Measurements from ENCODE around the gene FGR.

FGR gene

DNA sequence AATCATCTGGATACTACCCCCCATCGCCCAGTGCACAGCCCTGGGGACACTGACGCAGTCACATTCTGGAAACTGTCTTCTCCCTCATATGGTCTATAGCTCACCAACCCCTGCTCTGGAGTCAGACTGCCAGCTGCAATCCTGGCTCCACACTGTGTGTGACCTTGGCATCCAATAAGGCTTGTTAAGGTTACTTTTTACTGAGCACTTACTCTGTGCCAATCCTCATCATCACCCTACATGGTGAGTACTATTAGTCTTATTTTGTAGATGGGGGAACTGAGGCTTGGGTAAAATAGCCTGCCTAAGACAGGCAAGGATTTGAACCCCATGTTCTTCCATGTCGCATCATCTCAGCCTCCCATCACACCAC lies 65.9 kb downstream of the FGR start:
- H3K36me3 ChIP-seq (ENCODE audit: control insufficient read depth, insufficient read depth, low read length): no peaks in the 10 kb centered on the region
- no peaks in the 10 kb centered on the region for H3K9me3 ChIP-seq (ENCODE audit: control insufficient read depth, low read length)
- peak overlapping the region; percentile 31 for H3K9ac ChIP-seq (ENCODE audit: low read length)
- no peaks in the 10 kb centered on the region for H3K27me3 ChIP-seq (ENCODE audit: control insufficient read depth, insufficient read depth, low read length)
- no peak overlapping the region for H3K4me3 ChIP-seq (ENCODE audit: low read length)
- H3K4me1 ChIP-seq (ENCODE audit: control insufficient read depth, insufficient read depth, low read length): peaks cover 85% of the 10 kb centered on the region

DNA sequence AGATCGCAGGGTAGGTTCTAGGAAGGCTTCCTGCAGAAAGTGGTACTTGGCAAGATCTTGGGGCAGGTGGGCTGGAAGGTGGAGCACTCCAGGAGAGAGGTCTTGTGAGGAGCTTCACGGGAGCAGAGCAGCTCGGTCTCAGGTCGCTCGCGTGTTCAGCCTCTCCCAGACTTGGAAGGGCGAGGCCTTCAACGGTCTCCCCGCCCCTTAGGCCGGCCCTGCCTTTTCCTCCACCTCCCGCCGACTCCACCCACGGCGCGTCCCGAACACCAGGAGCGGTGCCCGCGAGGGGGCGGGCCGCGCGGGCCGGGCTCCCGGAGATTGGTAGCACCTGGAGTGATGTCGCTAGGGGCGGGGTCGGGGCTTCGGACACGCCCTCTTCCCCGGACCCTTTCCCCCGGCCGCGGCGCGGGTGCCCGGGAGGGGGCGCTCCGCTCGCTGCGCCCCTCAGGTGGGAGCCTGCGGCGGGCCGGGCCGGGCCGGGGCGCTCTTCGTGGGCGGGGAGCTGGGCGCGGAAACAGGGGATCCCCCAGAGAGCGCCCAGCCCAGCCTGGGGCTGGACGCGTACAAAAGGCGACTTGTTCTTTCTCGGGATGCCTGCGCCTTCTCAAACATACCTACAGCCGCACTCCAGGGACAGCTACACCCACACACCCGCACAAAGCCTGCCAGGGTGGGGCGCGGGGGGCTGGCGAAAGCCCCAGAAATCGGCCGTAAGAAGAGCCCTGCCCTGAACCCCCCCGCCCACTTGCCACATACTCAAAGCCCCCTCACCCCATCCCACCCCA lies 66.5 kb downstream of the FGR start:
- peak overlapping the region; percentile 62 for H3K9ac ChIP-seq (ENCODE audit: low read length)
- H3K27me3 ChIP-seq (ENCODE audit: control insufficient read depth, insufficient read depth, low read length): no peaks in the 10 kb centered on the region
- H3K36me3 ChIP-seq (ENCODE audit: control insufficient read depth, insufficient read depth, low read length): no peaks in the 10 kb centered on the region
- peaks cover 86% of the 10 kb centered on the region for H3K4me1 ChIP-seq (ENCODE audit: control insufficient read depth, insufficient read depth, low read length)
- no peaks in the 10 kb centered on the region for H3K9me3 ChIP-seq (ENCODE audit: control insufficient read depth, low read length)
- peak overlapping the region; percentile 27 for H3K4me3 ChIP-seq (ENCODE audit: low read length)

DNA sequence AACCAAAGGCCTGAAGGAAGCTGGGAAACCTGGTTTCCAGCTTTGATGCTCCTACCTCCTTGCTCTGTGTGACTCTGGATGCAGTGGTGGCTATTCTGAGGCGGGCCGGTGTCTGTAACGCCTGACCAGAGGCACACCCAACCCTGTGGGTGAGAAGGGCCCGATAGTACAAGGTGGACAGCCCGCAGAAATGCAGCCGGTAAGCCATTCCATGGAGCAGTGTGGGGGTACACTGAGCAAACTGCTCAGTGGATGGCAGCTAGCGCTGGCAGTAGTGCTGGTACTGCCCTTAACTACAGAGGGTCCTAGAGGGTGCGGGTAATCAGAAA lies 67.0 kb downstream of the FGR start:
- H3K4me3 ChIP-seq (ENCODE audit: low read length): peak overlapping the region; percentile 27
- peaks cover 86% of the 10 kb centered on the region for H3K4me1 ChIP-seq (ENCODE audit: control insufficient read depth, insufficient read depth, low read length)
- no peaks in the 10 kb centered on the region for H3K9me3 ChIP-seq (ENCODE audit: control insufficient read depth, low read length)
- no peaks in the 10 kb centered on the region for H3K36me3 ChIP-seq (ENCODE audit: control insufficient read depth, insufficient read depth, low read length)
- H3K9ac ChIP-seq (ENCODE audit: low read length): peak overlapping the region; percentile 62
- H3K27me3 ChIP-seq (ENCODE audit: control insufficient read depth, insufficient read depth, low read length): no peaks in the 10 kb centered on the region

DNA sequence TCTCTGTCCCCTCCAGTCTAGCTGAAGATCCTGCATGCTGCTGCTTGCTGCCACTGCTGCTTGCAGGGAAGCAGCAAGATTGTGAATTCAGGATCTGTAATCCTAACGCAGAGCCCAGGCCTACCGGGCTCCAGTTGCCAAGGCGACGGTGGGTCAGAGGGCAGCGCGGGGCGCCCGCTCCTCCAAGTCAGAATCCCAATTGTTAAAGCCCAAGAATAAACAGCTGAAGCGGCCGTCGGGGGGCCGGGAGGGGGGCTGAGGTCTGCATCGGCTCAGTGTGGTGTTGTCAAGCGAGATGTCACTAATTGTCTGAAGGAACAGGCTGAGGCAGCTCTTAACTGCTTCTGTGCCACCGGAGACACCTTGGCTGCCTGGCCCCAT lies 67.8 kb downstream of the FGR start:
- Histone ChIP-seq H3K9ac (ENCODE audit: low read length) (peak overlapping the region; percentile 62), H3K9me3 (ENCODE audit: control insufficient read depth, low read length) (no peaks in the 10 kb centered on the region), H3K27me3 (ENCODE audit: control insufficient read depth, insufficient read depth, low read length) (no peaks in the 10 kb centered on the region), H3K36me3 (ENCODE audit: control insufficient read depth, insufficient read depth, low read length) (no peaks in the 10 kb centered on the region), H3K4me3 (ENCODE audit: low read length) (no peak overlapping the region), H3K4me1 (ENCODE audit: control insufficient read depth, insufficient read depth, low read length) (peaks cover 86% of the 10 kb centered on the region)

DNA sequence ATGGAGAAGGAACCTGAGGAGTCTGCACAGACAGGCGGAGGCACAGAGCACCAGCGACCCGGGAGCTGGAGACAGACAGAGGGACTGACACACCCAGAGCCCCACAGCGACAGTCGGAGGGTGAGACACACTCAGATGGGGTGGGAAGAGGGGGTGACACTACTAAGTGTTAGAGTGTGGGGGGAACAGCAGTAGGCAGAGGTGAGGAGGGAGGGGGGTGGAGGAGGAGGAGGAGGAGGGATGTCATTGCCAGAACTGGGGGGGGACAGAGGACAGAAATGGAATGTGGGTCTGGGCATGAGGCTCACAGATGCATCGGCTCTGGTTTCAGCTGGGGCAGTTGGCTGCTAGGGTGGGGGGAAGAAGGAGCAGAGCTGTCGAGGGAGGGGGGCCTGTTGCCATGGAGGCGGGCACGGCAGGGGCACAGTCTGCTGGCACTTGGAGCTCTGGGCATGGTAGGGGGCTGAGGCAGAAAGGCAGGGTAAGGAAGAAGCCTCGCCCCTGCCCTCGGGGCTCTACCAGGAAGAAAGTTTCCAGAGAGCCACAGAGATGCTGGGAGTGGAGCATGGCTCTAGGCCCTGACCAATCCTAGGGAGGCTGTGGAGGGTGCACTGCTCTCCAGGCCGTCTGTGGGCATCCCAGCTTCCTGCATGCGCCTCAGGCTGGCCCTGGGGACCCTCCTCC lies 68.4 kb downstream of the FGR start:
- peaks cover 85% of the 10 kb centered on the region for H3K4me1 ChIP-seq (ENCODE audit: control insufficient read depth, insufficient read depth, low read length)
- no peaks in the 10 kb centered on the region for H3K36me3 ChIP-seq (ENCODE audit: control insufficient read depth, insufficient read depth, low read length)
- no peak overlapping the region for H3K9ac ChIP-seq (ENCODE audit: low read length)
- no peak overlapping the region for H3K4me3 ChIP-seq (ENCODE audit: low read length)
- H3K27me3 ChIP-seq (ENCODE audit: control insufficient read depth, insufficient read depth, low read length): no peaks in the 10 kb centered on the region
- no peaks in the 10 kb centered on the region for H3K9me3 ChIP-seq (ENCODE audit: control insufficient read depth, low read length)

DNA sequence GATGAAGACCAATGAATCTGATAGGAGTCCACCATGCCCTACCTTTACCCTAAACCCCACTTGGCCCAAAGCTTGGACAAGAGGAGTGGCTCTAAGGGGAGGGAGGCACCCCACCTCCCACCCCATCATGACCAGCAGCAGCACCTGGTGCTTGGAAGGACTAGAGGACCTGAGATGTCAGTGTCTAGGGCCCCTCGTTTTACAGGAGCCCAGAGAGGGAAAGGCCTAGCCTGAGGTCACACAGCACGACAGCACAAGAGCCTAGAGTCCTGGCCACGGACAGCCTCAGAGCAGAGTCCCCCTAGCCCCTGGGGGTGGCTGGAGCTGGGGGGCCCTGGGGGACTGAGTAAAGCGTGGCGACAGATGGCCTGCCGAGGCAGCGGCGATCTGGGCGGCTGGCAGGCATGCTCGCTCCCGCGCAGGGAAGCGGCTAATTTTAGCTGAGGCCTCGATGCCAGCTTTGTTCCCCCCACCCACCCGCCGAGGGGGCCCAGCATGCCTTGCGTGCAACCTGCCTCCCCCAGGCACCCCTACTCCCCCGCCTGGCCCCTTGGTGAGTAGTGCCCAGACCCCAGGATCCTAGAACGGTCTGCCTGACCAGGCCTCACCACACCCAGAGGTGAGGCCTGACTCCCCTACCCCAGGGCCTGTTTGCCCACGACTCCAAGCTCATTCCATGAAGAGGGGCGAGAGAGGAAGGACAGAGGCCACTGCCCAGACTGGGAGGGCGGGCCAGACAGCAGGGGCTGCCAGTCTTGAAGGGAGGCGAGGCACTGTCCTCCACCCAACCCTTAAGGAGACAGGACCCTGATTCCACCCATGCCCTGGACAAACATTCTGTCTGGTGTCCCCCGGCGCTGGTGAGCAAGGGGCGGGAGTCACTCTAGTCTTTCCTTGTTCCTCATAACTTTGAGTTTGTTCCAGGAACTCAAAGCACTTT lies 70.0 kb downstream of the FGR start:
- Histone ChIP-seq H3K27me3 (ENCODE audit: control insufficient read depth, insufficient read depth, low read length) (no peaks in the 10 kb centered on the region), H3K4me1 (ENCODE audit: control insufficient read depth, insufficient read depth, low read length) (peaks cover 85% of the 10 kb centered on the region), H3K4me3 (ENCODE audit: low read length) (peak overlapping the region; percentile 22), H3K9ac (ENCODE audit: low read length) (peak overlapping the region; percentile 72), H3K9me3 (ENCODE audit: control insufficient read depth, low read length) (no peaks in the 10 kb centered on the region), H3K36me3 (ENCODE audit: control insufficient read depth, insufficient read depth, low read length) (no peaks in the 10 kb centered on the region)

DNA sequence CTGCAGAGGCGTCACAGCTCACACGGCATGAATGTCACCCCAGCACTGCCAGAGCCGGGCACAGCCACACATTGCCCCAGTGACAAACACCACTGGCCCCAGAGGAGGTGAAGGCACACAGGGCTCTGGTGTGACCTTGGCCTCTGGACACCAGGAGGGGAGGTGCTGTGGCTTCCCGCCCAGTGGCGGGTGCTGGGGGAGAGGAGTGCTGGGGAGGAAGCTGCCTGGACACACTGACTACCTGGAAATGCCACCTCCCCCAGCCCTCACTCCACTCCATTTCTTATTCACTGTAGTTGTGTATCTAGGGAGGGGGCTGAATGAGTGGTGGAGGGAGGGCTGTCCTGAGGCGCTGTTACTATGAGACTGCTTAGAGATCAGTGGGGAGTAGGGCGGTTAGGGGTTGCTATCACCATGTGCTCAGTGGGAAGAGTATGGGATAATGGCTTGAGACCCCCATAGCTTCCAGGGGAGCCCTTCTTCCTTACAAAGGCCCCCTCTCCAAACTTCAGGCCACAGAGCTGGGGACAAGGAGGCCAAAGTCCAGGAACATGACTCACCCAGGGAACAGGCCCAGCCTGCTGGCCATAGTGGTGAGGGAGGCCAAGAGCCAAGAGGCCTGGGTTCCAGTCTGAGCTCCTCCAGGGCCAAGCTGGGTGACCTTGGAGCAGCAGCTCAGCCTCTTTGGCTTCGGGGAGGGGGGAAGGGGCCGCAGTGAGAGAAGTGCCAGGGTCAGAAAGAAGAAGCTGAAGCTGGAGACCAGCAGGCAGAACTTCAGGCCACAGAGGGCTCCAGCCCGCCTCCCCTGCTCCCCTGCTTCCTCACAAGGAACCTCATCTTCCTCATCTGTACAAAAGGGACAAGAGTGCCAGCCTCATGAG lies 71.2 kb downstream of the FGR start:
- no peaks in the 10 kb centered on the region for H3K27me3 ChIP-seq (ENCODE audit: control insufficient read depth, insufficient read depth, low read length)
- H3K9ac ChIP-seq (ENCODE audit: low read length): peak overlapping the region; percentile 72
- H3K4me3 ChIP-seq (ENCODE audit: low read length): peak overlapping the region; percentile 22
- H3K4me1 ChIP-seq (ENCODE audit: control insufficient read depth, insufficient read depth, low read length): peaks cover 87% of the 10 kb centered on the region
- H3K9me3 ChIP-seq (ENCODE audit: control insufficient read depth, low read length): no peaks in the 10 kb centered on the region
- H3K36me3 ChIP-seq (ENCODE audit: control insufficient read depth, insufficient read depth, low read length): no peaks in the 10 kb centered on the region

DNA sequence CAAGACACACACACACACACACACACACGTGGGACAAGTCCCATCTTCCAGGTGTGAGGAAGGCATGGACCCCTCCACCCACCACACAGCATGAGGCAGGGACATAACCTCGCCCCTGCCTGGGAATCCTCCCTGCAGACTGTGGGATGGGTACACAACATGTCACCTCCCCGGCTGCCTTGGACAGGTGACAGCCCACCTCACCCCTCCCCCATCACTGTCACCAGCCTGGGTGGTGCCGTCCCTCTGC lies 71.7 kb downstream of the FGR start:
- H3K9me3 ChIP-seq (ENCODE audit: control insufficient read depth, low read length): no peaks in the 10 kb centered on the region
- H3K9ac ChIP-seq (ENCODE audit: low read length): peak overlapping the region; percentile 72
- no peaks in the 10 kb centered on the region for H3K36me3 ChIP-seq (ENCODE audit: control insufficient read depth, insufficient read depth, low read length)
- peak overlapping the region; percentile 22 for H3K4me3 ChIP-seq (ENCODE audit: low read length)
- H3K27me3 ChIP-seq (ENCODE audit: control insufficient read depth, insufficient read depth, low read length): no peaks in the 10 kb centered on the region
- peaks cover 91% of the 10 kb centered on the region for H3K4me1 ChIP-seq (ENCODE audit: control insufficient read depth, insufficient read depth, low read length)

DNA sequence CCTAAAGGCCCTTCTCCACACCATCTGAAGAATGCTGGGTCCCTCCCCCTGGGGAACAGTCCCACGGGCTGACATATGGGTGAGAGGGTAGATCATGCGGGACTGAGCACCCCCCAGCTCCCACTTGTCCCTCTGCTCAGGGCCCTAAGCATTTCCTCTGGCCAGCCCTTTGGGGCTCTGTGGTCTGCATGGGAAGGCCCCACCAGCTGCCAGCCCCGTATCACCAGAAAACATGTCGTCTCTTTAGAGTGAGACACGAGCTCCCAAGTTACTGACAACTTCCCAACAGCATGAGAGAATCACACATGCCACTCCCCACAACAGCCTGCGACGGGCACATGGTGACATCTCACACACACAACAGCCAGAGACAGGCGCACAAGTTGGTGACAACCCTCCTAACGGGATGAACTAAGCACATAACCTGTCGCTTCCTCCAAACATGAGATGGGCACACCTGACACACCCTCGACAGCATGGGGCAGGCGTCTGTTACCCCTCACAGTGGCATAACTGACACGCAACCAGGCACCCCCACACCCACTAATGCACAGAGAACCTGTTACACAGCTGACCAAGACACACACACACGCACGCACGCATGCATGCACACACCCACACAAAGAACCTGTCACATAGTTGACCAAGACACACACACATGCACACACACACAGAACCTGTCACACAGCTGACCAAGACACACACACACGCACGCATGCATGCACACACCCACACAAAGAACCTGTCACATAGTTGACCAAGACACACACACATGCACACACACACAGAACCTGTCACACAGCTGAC lies 72.2 kb downstream of the FGR start:
- H3K4me1 ChIP-seq (ENCODE audit: control insufficient read depth, insufficient read depth, low read length): peaks cover 91% of the 10 kb centered on the region
- no peak overlapping the region for H3K4me3 ChIP-seq (ENCODE audit: low read length)
- H3K9ac ChIP-seq (ENCODE audit: low read length): no peak overlapping the region

More for the DNA sequence above, 72.2 kb downstream of the FGR start:
- Histone ChIP-seq H3K36me3 (ENCODE audit: control insufficient read depth, insufficient read depth, low read length) (no peaks in the 10 kb centered on the region), H3K9me3 (ENCODE audit: control insufficient read depth, low read length) (no peaks in the 10 kb centered on the region), H3K27me3 (ENCODE audit: control insufficient read depth, insufficient read depth, low read length) (no peaks in the 10 kb centered on the region)

All from mucosa of stomach (tissue), 1 donor.